ENCODE measurements around the gene RHBDD1.

GRCh38 chr2:226798422-226799210 is 37.2 kb upstream of the RHBDD1 start:
- TF ChIP-seq, protein P1, sequence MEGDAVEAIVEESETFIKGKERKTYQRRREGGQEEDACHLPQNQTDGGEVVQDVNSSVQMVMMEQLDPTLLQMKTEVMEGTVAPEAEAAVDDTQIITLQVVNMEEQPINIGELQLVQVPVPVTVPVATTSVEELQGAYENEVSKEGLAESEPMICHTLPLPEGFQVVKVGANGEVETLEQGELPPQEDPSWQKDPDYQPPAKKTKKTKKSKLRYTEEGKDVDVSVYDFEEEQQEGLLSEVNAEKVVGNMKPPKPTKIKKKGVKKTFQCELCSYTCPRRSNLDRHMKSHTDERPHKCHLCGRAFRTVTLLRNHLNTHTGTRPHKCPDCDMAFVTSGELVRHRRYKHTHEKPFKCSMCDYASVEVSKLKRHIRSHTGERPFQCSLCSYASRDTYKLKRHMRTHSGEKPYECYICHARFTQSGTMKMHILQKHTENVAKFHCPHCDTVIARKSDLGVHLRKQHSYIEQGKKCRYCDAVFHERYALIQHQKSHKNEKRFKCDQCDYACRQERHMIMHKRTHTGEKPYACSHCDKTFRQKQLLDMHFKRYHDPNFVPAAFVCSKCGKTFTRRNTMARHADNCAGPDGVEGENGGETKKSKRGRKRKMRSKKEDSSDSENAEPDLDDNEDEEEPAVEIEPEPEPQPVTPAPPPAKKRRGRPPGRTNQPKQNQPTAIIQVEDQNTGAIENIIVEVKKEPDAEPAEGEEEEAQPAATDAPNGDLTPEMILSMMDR (IDR thresholded peaks at IDR 0.05; ENCODE audit: extremely low read depth in 1 of 2, insufficient read depth in 1 of 2, low read depth in 1 of 2, low read length in 2 of 2) = no peak
- TF ChIP-seq POLR2AphosphoS5 (IDR thresholded peaks at IDR 0.05; ENCODE audit: insufficient read depth, low read depth, low read length) (no peak), POLR2A (IDR thresholded peaks at IDR 0.05; ENCODE audit: low read depth, low read length) (no peak), EZH2 (IDR thresholded peaks at IDR 0.05; ENCODE audit: borderline replicate concordance, low read depth, low read length, severe bottlenecking) (peak; percentile 81), GATA2 (IDR thresholded peaks at IDR 0.05; ENCODE audit: insufficient read depth, insufficient read length, low read depth, low read length) (no peak)
